ENCODE measurements around the gene STARD13.

STARD13 gene

GRCh38 chr13:33090755-33091414 lies 194.7 kb downstream of the STARD13 start:
- Histone ChIP-seq H3K27ac (no peak overlapping the region), H3K4me3 (no peak overlapping the region)

GRCh38 chr13:33089311-33089710 lies 196.2 kb downstream of the STARD13 start:
- no peak overlapping the region for H3K27ac ChIP-seq

GRCh38 chr13:33087790-33088189 lies 197.8 kb downstream of the STARD13 start:
- H3K4me3 ChIP-seq: no peak overlapping the region
- no peak overlapping the region for H3K27ac ChIP-seq

More at GRCh38 chr13:33089311-33089710, 196.2 kb downstream of the STARD13 start:
- no peak overlapping the region for H3K4me3 ChIP-seq

- no peak overlapping the region for H3K27ac ChIP-seq
- H3K4me3 ChIP-seq: no peak overlapping the region
These were observed 198.5 kb downstream of the STARD13 start for GRCh38 chr13:33087091-33087490.

- H3K27ac ChIP-seq: no peak overlapping the region
- H3K4me3 ChIP-seq: no peak overlapping the region
These were observed 202.5 kb downstream of the STARD13 start for GRCh38 chr13:33083054-33083453.

GRCh38 chr13:33081666-33082065 lies 203.9 kb downstream of the STARD13 start:
- Histone ChIP-seq H3K27ac (no peak overlapping the region), H3K4me3 (no peak overlapping the region)

GRCh38 chr13:33080972-33081590 lies 204.5 kb downstream of the STARD13 start:
- Histone ChIP-seq H3K4me3 (no peak overlapping the region), H3K27ac (no peak overlapping the region)

- no peak overlapping the region for H3K27ac ChIP-seq
- H3K4me3 ChIP-seq: no peak overlapping the region
These were observed 205.6 kb downstream of the STARD13 start for GRCh38 chr13:33079960-33080359.

- no peak overlapping the region for H3K27ac ChIP-seq
- no peak overlapping the region for H3K4me3 ChIP-seq
These were observed 207.3 kb downstream of the STARD13 start for GRCh38 chr13:33078263-33078662.

GRCh38 chr13:33076001-33076992 lies 209.3 kb downstream of the STARD13 start:
- no peak overlapping the region for H3K4me3 ChIP-seq
- H3K27ac ChIP-seq: no peak overlapping the region

- no peak overlapping the region for H3K4me3 ChIP-seq
- no peak overlapping the region for H3K27ac ChIP-seq
These were observed 212.2 kb downstream of the STARD13 start for GRCh38 chr13:33073338-33073737.

- no peak overlapping the region for H3K4me3 ChIP-seq
- no peak overlapping the region for H3K27ac ChIP-seq
These were observed 212.8 kb downstream of the STARD13 start for GRCh38 chr13:33072759-33073158.

GRCh38 chr13:33072282-33072681 lies 213.3 kb downstream of the STARD13 start:
- Histone ChIP-seq H3K4me3 (no peak overlapping the region), H3K27ac (no peak overlapping the region)

GRCh38 chr13:33070713-33071112 lies 214.8 kb downstream of the STARD13 start:
- Histone ChIP-seq H3K27ac (no peak overlapping the region), H3K4me3 (no peak overlapping the region)

- H3K4me3 ChIP-seq: no peak overlapping the region
- no peak overlapping the region for H3K27ac ChIP-seq
These were observed 216.2 kb downstream of the STARD13 start for GRCh38 chr13:33069365-33069764.

- no peak overlapping the region for H3K27ac ChIP-seq
- H3K4me3 ChIP-seq: no peak overlapping the region
These were observed 219.2 kb downstream of the STARD13 start for GRCh38 chr13:33066329-33066728.

GRCh38 chr13:33060815-33061214 lies 224.7 kb downstream of the STARD13 start:
- Histone ChIP-seq H3K27ac (no peak overlapping the region), H3K4me3 (no peak overlapping the region)

GRCh38 chr13:33058776-33059327 lies 226.7 kb downstream of the STARD13 start:
- H3K27ac ChIP-seq: no peak overlapping the region
- H3K4me3 ChIP-seq: no peak overlapping the region

- Histone ChIP-seq H3K4me3 (no peak overlapping the region), H3K27ac (peak overlapping the region in 2 of 21 experiments; percentile 12 to 35)
These were observed 228.4 kb downstream of the STARD13 start for GRCh38 chr13:33057019-33057780.

Data from skin epidermis (tissue), 12 donors.